HEK293T (cell line): ENCODE data around the gene SMAD6.

Source experiments
- ARNT ChIP-seq: fragments of 450-650 bp; IDR thresholded peaks from 2 replicates; pipeline ENCODE4 v1.6.1; 2017; ENCODE audit warnings: mild to moderate bottlenecking
- BHLHE40 ChIP-seq: fragments of 450-650 bp; IDR thresholded peaks from 2 replicates; pipeline ENCODE4 v1.6.1; 2016; ENCODE audit warnings: mild to moderate bottlenecking, moderate library complexity, borderline replicate concordance
- ELF4 ChIP-seq: fragments of 450-650 bp; IDR thresholded peaks from 2 replicates; pipeline ENCODE4 v1.6.1; 2017; ENCODE audit warnings: antibody characterized with exemption
- FOXM1 ChIP-seq: fragments of 450-650 bp; IDR thresholded peaks from 2 replicates; pipeline ENCODE4 v1.6.1; 2017; ENCODE audit warnings: mild to moderate bottlenecking, borderline replicate concordance
- PKNOX1 ChIP-seq: fragments of 450-650 bp; IDR thresholded peaks from 2 replicates; pipeline ENCODE4 v1.6.1; 2016
- SP1 ChIP-seq: fragments of 450-650 bp; IDR thresholded peaks from 2 replicates; pipeline ENCODE4 v1.6.1; 2017
- SUZ12 ChIP-seq: fragments of 450-650 bp; IDR thresholded peaks from 2 replicates; pipeline ENCODE4 v1.6.1; 2016; ENCODE audit warnings: mild to moderate bottlenecking
- ZNF384 ChIP-seq: fragments of 450-650 bp; IDR thresholded peaks from 2 replicates; pipeline ENCODE4 v1.6.1; 2016

GRCh38 chr15:66702787-66703539, 927 bp downstream of the SMAD6 start:
- TF ChIP-seq BHLHE40 = no peak
- TF ChIP-seq ZNF384 = no peak
- no peak; the same call in 1 of the 2 replicates for TF ChIP-seq FOXM1
- TF ChIP-seq PKNOX1 = no peak
- TF ChIP-seq ARNT = no peak
- TF ChIP-seq SUZ12 = no peak
- TF ChIP-seq ELF4 = no peak
- TF ChIP-seq SP1 = no peak
